ENCODE data around the gene KCNJ12. TPM values are rescaled to one million over a fixed set of nuclear protein-coding genes. Genes with fewer than 3 reads are reported as not detected.

KCNJ12 gene
- total RNA-seq, 4 donors from 2014 or later, result 1.1 to 2.5 (median 2.3) TPM

- Histone ChIP-seq H3K27ac (no peak overlapping the region), H3K27me3 (no peaks in the 10 kb centered on the region), H3K36me3 (no peaks in the 10 kb centered on the region), H3K4me1 (no peaks in the 10 kb centered on the region), H3K4me3 (no peak overlapping the region), H3K9me3 (no peaks in the 10 kb centered on the region)
- intact Hi-C loops (cut with DNase I; ENCODE audit: low total_unique reads) (no loop called here), in situ Hi-C loops (cut with MboI; ENCODE audit: low pct_ligation_motif_present in 1 of 4, low pct_unique_long_range_greater_than_20kb in 1 of 4, low sequenced_read_pairs in 3 of 4) (no loop called here)
- WGBS, 2 donors (ENCODE audit: low coverage in 1 of 2), result 81% methylated on average over 6 of the region's 6 CpGs; no CpG with 5 or more reads in 1 of the 2 donors
- TF ChIP-seq POLR2AphosphoS5 (IDR thresholded peaks at IDR 0.05) (no peak), POLR2A (IDR thresholded peaks at IDR 0.05) (no peak), EP300 (IDR thresholded peaks at IDR 0.05; ENCODE audit: low read depth) (no peak), CTCF (IDR thresholded peaks at IDR 0.05) (no peak)
- DNase-seq, result no peak
These were observed 12.8 kb downstream of the KCNJ12 start for GRCh38 chr17:21388944-21389343.

DNA sequence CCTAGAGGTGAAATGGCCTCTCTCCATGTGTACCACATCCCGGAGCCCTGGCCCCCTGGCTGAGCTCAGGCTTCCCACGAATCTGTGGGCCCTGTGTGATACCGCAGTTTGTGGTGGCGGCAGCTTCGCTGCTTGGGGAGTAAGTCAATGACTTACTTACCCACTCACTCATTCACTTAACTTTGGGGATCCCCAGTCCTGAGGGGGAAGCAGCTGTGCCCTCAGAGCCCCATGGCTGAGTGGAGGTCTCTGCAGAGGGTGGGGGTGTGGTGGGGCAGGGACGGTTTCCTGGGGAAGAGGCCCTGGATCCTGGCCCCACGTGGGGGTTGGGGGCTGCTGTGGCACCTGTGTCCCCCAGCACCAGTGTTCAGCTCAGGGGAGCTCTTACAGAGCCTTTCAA, 13.2 kb downstream of the KCNJ12 start:
- no peaks in the 10 kb centered on the region for H3K36me3 ChIP-seq
- no peak for TF ChIP-seq POLR2A (IDR thresholded peaks at IDR 0.05)
- no peak for TF ChIP-seq CTCF (IDR thresholded peaks at IDR 0.05)
- TF ChIP-seq POLR2AphosphoS5 (IDR thresholded peaks at IDR 0.05), result no peak
- no peak for TF ChIP-seq EP300 (IDR thresholded peaks at IDR 0.05; ENCODE audit: low read depth)
- H3K4me1 ChIP-seq, result no peaks in the 10 kb centered on the region
- in situ Hi-C loops (cut with MboI; ENCODE audit: low pct_ligation_motif_present in 1 of 4, low pct_unique_long_range_greater_than_20kb in 1 of 4, low sequenced_read_pairs in 3 of 4) (no loop called here), intact Hi-C loops (cut with DNase I; ENCODE audit: low total_unique reads) (no loop called here)
- no peaks in the 10 kb centered on the region for H3K27me3 ChIP-seq
- H3K4me3 ChIP-seq, result no peak overlapping the region
- WGBS, 2 donors (ENCODE audit: low coverage in 1 of 2), result 89% methylated on average over 6 of the region's 7 CpGs; no CpG with 5 or more reads in 1 of the 2 donors
- no peak for DNase-seq
- H3K9me3 ChIP-seq, result no peaks in the 10 kb centered on the region
- H3K27ac ChIP-seq, result no peak overlapping the region

GRCh38 chr17:21390294-21390693, 14.1 kb downstream of the KCNJ12 start:
- intact Hi-C loops (cut with DNase I; ENCODE audit: low total_unique reads), result no loop called here
- H3K27ac ChIP-seq, result no peak overlapping the region
- H3K27me3 ChIP-seq, result no peaks in the 10 kb centered on the region
- TF ChIP-seq EP300 (IDR thresholded peaks at IDR 0.05; ENCODE audit: low read depth) (no peak), POLR2A (IDR thresholded peaks at IDR 0.05) (no peak), CTCF (IDR thresholded peaks at IDR 0.05) (no peak), POLR2AphosphoS5 (IDR thresholded peaks at IDR 0.05) (no peak)
- H3K4me3 ChIP-seq, result no peak overlapping the region
- no peaks in the 10 kb centered on the region for H3K9me3 ChIP-seq
- DNase-seq, result no peak
- H3K36me3 ChIP-seq, result no peaks in the 10 kb centered on the region
- no peaks in the 10 kb centered on the region for H3K4me1 ChIP-seq
- WGBS, 2 donors (ENCODE audit: low coverage in 1 of 2), result 70 to 83% methylated on average over 4 to 9 of the region's 9 CpGs
- in situ Hi-C loops (cut with MboI; ENCODE audit: low pct_ligation_motif_present in 1 of 4, low pct_unique_long_range_greater_than_20kb in 1 of 4, low sequenced_read_pairs in 3 of 4), result no loop called here

DNA sequence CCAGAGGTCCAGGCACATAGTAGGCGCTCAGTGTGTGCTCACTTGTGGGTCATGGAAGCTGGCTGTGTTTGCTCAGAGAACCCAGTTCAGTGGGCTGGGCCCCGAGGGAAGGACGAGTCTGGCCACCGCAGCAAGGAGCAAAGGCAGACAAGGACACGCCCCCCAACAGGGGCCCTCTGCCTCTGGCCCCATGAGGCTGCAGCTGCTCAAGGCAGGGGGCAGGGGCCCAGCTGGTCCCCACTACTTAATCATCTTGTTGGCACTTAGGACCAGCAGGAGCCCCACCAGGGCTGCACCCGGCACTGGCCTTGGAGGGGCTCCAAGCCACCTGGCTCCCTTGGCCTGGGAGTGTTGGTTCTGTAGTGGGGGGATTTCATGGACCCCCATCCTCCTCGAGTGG, 16.1 kb downstream of the KCNJ12 start:
- in situ Hi-C loops (cut with MboI; ENCODE audit: low pct_ligation_motif_present in 1 of 4, low pct_unique_long_range_greater_than_20kb in 1 of 4, low sequenced_read_pairs in 3 of 4), result no loop called here
- H3K4me3 ChIP-seq, result no peak overlapping the region
- H3K4me1 ChIP-seq, result no peaks in the 10 kb centered on the region
- H3K27me3 ChIP-seq, result no peaks in the 10 kb centered on the region
- no peak overlapping the region for H3K27ac ChIP-seq
- H3K36me3 ChIP-seq, result no peaks in the 10 kb centered on the region
- no peaks in the 10 kb centered on the region for H3K9me3 ChIP-seq
- DNase-seq, result no peak
- TF ChIP-seq POLR2AphosphoS5 (IDR thresholded peaks at IDR 0.05) (no peak), CTCF (IDR thresholded peaks at IDR 0.05) (no peak), POLR2A (IDR thresholded peaks at IDR 0.05) (no peak), EP300 (IDR thresholded peaks at IDR 0.05; ENCODE audit: low read depth) (no peak)
- 92% methylated on average over 6 of the region's 7 CpGs; no CpG with 5 or more reads in 1 of the 2 donors for WGBS, 2 donors (ENCODE audit: low coverage in 1 of 2)
- intact Hi-C loops (cut with DNase I; ENCODE audit: low total_unique reads), result no loop called here

All from transverse colon (tissue), 4 donors.